Activated CD4-positive, alpha-beta T cell treated with anti-CD3 and anti-CD28 coated beads for 36 hours (primary cell): ENCODE measurements around the gene OSBPL2. TPM values are rescaled to one million over a fixed set of nuclear protein-coding genes. Genes with fewer than 3 reads are reported as not detected.

Source experiments
- ATAC-seq: fragments of 200-7000 bp; cut with Tn5 transposase; one replicate; pipeline ENCODE4 v1.10.0; 2021; ENCODE audit warnings: mild to moderate bottlenecking, moderate library complexity
- CTCF ChIA-PET: fragments of 350-600 bp; sonication (Branson Sonifier 250); formaldehyde crosslinking; loops from one replicate; lab custom pipeline; 2021; ENCODE audit warnings: antibody characterized with exemption; lab: Charles Lee
- POLR2A ChIA-PET: fragments of 350-600 bp; sonication (Branson Sonifier 250); formaldehyde crosslinking; loops from one replicate; lab custom pipeline; 2021; ENCODE audit warnings: antibody characterized with exemption, inconsistent platforms; lab: Charles Lee
- DNase-seq: peaks from one replicate; pipeline ENCODE4 v3.0.0-alpha.2; 2020
- H3K27ac Mint-ChIP-seq: one replicate; pipeline ENCODE4 v1.8.0; 2021; ENCODE audit warnings: mixed read lengths
- H3K27me3 Mint-ChIP-seq: one replicate; pipeline ENCODE4 v1.8.0; 2021; ENCODE audit warnings: mixed read lengths
- H3K36me3 Mint-ChIP-seq: one replicate; pipeline ENCODE4 v1.8.0; 2021; ENCODE audit warnings: low read depth, mixed read lengths
- H3K4me1 Mint-ChIP-seq: one replicate; pipeline ENCODE4 v1.8.0; 2021; ENCODE audit warnings: mixed read lengths
- H3K4me3 Mint-ChIP-seq: one replicate; pipeline ENCODE4 v1.8.0; 2021; ENCODE audit warnings: mild to moderate bottlenecking, moderate library complexity, mixed read lengths
- H3K9me3 Mint-ChIP-seq: one replicate; pipeline ENCODE4 v1.8.0; 2021; ENCODE audit warnings: low read depth, mixed read lengths
- intact Hi-C, 2 experiments: fragments of 100-400 bp; cut with DNase I in 1 of 2; cut with micrococcal nuclease in 1 of 2; formaldehyde crosslinking; loops; one replicate each; pipeline versions ENCODE4 v1.14.2 to v1.15.1; 2022 to 2024; cut with DNase I, micrococcal nuclease
- total RNA-seq, 2 experiments: library from RNA; stranded (reverse); gene quantifications; one replicate each; pipeline ENCODE4 v1.2.3, GENCODE V29; 2021

The OSBPL2 gene
- total RNA-seq, 2 experiments from 2014 or later = 19.2 to 23.0 TPM

- no peak for ATAC-seq
- H3K9me3 Mint-ChIP-seq = no peaks in the 10 kb centered on the region
- H3K27ac Mint-ChIP-seq = no peak overlapping the region
- DNase-seq = no peak
- H3K27me3 Mint-ChIP-seq = no peaks in the 10 kb centered on the region
- peaks cover 45% of the 10 kb centered on the region for H3K36me3 Mint-ChIP-seq
- intact Hi-C loops = no loop called here
- CTCF ChIA-PET = no interaction called here
- no peaks in the 10 kb centered on the region for H3K4me1 Mint-ChIP-seq
- POLR2A ChIA-PET = no interaction called here
- no peak overlapping the region for H3K4me3 Mint-ChIP-seq
Observed at GRCh38 chr20:62198496-62198895, 39.8 kb upstream of the OSBPL2 start.

GRCh38 chr20:62198931-62199330 lies 39.4 kb upstream of the OSBPL2 start:
- Mint-ChIP-seq H3K9me3 (no peaks in the 10 kb centered on the region), H3K36me3 (peaks cover 43% of the 10 kb centered on the region), H3K27me3 (no peaks in the 10 kb centered on the region), H3K4me3 (no peak overlapping the region), H3K27ac (no peak overlapping the region), H3K4me1 (no peaks in the 10 kb centered on the region)
- intact Hi-C loops = no loop called here
- DNase-seq (no peak), ATAC-seq (no peak)
- ChIA-PET CTCF (no interaction called here), POLR2A (no interaction called here)

GRCh38 chr20:62200491-62201172 lies 37.7 kb upstream of the OSBPL2 start:
- Mint-ChIP-seq H3K36me3 (peaks cover 41% of the 10 kb centered on the region), H3K9me3 (no peaks in the 10 kb centered on the region), H3K27ac (no peak overlapping the region), H3K27me3 (no peaks in the 10 kb centered on the region), H3K4me3 (no peak overlapping the region), H3K4me1 (no peaks in the 10 kb centered on the region)
- ATAC-seq = no peak
- ChIA-PET POLR2A (no interaction called here), CTCF (no interaction called here)
- DNase-seq = no peak
- intact Hi-C loops = no loop called here

DNA sequence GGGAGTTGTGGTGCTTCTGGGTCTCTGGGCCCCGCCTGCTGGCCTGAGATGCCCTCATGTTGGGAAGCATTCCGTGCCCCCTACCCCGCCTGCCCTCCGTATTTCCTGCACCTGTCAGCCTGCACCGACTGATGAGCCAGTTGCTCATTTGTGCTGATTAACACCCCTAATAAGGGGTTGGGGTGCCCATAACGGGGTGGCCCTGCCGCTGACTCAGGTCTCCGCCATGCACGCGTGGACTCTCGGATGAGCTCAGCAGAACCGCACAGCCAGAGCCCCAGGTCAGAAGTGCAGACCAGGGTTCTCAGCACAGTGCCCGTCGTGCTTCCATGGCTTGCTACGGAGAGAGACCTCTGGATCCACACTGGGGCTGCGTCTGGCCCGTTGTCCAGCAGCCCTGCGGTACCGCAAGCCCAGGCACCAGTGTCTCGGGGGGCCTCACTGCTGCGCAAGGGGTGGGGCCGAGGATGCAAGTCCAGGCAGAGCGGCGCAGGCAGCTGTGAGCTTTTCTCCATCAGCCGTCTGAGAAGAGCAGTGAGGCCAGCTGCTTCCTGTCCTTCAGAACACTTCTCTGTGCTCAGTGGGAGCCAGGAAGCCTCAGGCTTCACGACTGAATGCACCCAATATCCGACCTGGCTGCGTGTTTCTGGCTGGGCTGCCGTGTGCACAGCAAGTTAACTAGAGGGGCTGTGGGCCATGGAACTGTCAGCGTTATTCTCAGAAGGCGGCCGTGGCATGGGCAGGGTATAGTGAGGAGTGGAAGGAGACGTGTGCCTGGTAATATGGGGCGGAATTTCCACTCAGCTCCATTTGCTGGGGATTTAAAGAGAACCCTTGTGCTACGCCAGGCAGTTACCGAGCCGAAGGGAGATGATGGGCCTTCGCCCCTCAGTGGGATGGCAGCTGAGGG lies 36.9 kb upstream of the OSBPL2 start:
- Mint-ChIP-seq H3K36me3 (peaks cover 39% of the 10 kb centered on the region), H3K4me3 (no peak overlapping the region), H3K9me3 (no peaks in the 10 kb centered on the region), H3K4me1 (no peaks in the 10 kb centered on the region), H3K27ac (no peak overlapping the region), H3K27me3 (no peaks in the 10 kb centered on the region)
- DNase-seq = no peak
- CTCF ChIA-PET = no interaction called here
- intact Hi-C loops = no loop called here
- ATAC-seq = no peak
- POLR2A ChIA-PET = no interaction called here

DNA sequence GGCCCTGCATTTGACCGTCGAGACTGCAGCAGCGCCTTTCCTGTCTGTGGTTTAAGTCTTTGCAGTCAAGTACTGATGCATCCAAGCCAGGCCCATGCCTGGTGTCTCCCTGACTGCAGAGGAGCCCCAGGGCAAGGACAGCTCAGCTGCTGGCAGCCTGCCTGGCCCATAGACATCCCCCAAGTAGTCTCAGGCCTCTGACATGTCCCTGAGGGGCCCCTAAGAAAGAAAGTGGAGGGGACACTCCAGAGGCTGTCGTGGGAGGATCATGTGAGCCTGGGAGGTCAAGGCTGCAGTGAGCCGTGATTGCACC lies 36.3 kb upstream of the OSBPL2 start:
- intact Hi-C loops = no loop called here
- Mint-ChIP-seq H3K4me1 (no peaks in the 10 kb centered on the region), H3K27ac (no peak overlapping the region), H3K9me3 (no peaks in the 10 kb centered on the region), H3K4me3 (no peak overlapping the region), H3K36me3 (peaks cover 39% of the 10 kb centered on the region), H3K27me3 (no peaks in the 10 kb centered on the region)
- CTCF ChIA-PET = no interaction called here
- no peak for ATAC-seq
- no peak for DNase-seq
- POLR2A ChIA-PET = no interaction called here

- POLR2A ChIA-PET = no interaction called here
Observed at GRCh38 chr20:62202676-62203377, 35.5 kb upstream of the OSBPL2 start.

DNA sequence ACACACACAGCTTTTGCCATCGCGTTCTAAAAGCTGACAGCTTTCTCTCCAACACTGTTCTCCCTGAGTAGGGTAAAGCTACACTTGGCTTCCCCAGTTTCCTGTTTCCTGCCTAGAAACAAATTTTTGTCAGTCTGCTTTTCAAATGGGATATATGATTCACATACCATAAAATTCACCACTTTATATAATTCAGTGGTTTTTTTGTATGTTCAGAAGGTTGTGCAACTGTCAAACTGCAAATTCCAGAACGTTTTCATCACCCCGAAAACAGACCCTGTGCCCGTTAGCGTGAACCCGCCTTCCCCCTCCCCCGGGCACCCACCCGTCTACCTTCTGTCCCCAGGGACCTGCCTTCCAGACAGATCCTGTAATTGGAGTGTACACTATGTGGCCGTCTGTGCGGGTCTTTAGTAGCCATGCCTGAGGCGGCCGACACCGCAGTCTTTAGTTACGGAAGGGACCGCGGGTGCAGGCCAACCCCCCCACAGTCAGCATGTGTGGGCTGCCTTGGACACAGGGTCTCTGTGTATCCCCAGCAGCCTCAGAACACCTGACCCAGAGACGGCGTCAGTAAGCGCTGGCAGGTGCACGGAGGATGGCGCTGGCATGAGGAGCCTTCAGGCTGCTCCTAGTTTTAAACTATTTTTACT lies 34.8 kb upstream of the OSBPL2 start:
- H3K36me3 Mint-ChIP-seq = peaks cover 34% of the 10 kb centered on the region
- H3K27ac Mint-ChIP-seq = no peak overlapping the region
- intact Hi-C loops = no loop called here
- ChIA-PET POLR2A (no interaction called here), CTCF (no interaction called here)
- no peak overlapping the region for H3K4me3 Mint-ChIP-seq
- H3K27me3 Mint-ChIP-seq = no peaks in the 10 kb centered on the region
- no peaks in the 10 kb centered on the region for H3K4me1 Mint-ChIP-seq
- no peak for DNase-seq
- ATAC-seq = no peak
- no peaks in the 10 kb centered on the region for H3K9me3 Mint-ChIP-seq

More at GRCh38 chr20:62202676-62203377, 35.5 kb upstream of the OSBPL2 start:
- ATAC-seq = no peak
- Mint-ChIP-seq H3K9me3 (no peaks in the 10 kb centered on the region), H3K27ac (no peak overlapping the region), H3K36me3 (peaks cover 37% of the 10 kb centered on the region), H3K27me3 (no peaks in the 10 kb centered on the region), H3K4me3 (no peak overlapping the region), H3K4me1 (no peaks in the 10 kb centered on the region)
- CTCF ChIA-PET = no interaction called here
- no peak for DNase-seq
- intact Hi-C loops = no loop called here

DNA sequence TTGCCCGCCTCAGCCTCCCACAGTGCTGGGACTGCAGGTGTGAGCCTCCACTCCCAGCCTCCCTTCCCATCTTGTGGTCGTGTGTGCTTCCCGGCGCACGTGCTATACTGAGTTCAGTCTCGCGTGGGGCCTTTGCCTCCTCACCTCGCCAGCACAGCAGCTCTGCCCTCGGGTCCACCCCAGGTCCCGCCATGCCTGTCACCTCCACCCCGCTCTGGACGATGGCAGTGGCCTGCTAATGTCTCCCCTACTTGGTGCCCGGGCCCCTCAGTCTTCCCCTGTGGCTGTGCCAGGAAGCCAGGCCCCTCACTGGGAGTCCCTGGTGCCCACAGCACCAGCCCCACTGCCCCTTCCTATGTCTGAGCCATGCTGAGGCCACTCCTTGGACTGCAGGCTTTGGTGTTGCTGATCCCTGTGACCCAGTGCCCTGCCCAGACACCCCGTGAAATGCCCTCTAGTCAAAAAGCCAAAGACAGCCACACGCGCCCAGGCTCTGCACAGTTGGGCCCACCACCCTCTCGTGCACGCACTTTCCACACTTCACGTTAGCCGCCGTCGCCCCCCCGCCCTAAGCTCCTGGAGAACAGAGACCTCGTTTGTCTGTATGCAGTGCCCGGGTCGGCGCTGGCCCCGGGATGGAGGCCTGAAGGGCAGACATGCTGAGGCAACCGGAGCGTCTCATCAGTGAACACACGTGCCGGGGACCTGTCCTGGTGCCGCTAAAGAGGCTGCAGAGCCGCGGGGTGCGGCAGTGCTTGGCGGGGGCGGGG lies 32.5 kb upstream of the OSBPL2 start:
- intact Hi-C loops = no loop called here
- H3K4me1 Mint-ChIP-seq = no peaks in the 10 kb centered on the region
- ChIA-PET POLR2A (no interaction called here), CTCF (no interaction called here)
- H3K36me3 Mint-ChIP-seq = peaks cover 16% of the 10 kb centered on the region
- H3K4me3 Mint-ChIP-seq = no peak overlapping the region
- no peaks in the 10 kb centered on the region for H3K27me3 Mint-ChIP-seq
- no peaks in the 10 kb centered on the region for H3K9me3 Mint-ChIP-seq
- DNase-seq = no peak
- no peak for ATAC-seq
- no peak overlapping the region for H3K27ac Mint-ChIP-seq

DNA sequence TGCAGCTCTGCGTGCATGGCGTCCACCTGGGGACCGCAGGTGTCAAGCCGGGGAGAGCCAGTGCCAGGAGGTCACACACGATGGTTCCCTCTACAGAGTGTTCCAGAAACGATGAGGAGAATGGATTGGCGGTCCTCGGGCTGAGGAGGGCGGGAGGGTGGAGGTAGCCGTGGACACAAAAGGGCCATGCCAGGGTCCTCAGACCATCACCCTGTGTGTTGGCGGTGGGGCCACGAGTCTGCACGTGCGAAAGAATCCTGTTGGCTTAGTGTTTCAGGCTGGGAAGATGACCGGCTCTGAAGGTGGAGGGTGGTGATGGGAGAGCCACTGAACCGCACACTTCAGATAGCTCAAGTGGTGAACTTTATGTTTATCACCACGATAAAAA lies 31.9 kb upstream of the OSBPL2 start:
- no peaks in the 10 kb centered on the region for H3K27me3 Mint-ChIP-seq
- no peaks in the 10 kb centered on the region for H3K4me1 Mint-ChIP-seq
- ChIA-PET POLR2A (no interaction called here), CTCF (no interaction called here)
- ATAC-seq (no peak), DNase-seq (no peak)
- peaks cover 12% of the 10 kb centered on the region for H3K36me3 Mint-ChIP-seq
- no peaks in the 10 kb centered on the region for H3K9me3 Mint-ChIP-seq
- no peak overlapping the region for H3K27ac Mint-ChIP-seq
- intact Hi-C loops = no loop called here
- H3K4me3 Mint-ChIP-seq = no peak overlapping the region

DNA sequence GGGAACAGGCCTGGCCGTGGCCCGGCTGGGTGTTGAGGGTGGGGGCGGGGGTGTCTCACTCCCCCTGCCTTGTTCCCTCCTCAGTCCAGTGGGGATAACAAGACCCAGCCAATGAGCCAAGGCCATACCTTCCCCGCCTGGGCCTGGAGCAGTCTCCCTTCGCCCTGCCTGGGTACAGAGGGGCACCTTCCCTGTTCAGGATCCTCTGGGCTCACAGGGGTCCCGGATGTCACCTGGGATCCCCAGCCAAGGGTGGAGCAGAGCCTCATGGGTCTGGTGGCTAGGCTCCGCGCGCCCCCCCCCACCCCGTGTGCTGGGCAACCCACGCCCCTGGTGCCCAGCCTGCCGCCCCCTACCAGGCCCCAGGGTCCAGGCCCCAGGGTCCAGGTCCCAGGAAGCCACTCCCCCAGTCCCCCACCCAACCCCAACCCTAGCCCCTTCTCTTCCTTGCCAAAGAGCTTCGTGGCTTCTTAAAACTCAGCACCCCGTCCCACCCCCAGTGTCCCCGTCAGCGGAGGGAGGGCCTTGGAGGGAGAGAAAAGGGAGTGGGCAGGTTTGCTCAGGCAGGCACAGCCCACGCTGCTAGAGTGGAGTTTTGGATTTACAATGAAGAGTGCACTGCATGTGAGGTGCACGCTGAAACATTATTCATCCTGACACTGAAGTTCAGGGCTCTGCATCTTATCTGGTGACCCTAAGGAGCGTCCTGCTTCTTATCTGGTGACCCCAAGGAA lies 30.1 kb upstream of the OSBPL2 start:
- ATAC-seq (no peak), DNase-seq (no peak)
- POLR2A ChIA-PET = no interaction called here
- Mint-ChIP-seq H3K4me3 (no peak overlapping the region), H3K36me3 (peaks cover 1% of the 10 kb centered on the region), H3K27ac (no peak overlapping the region), H3K9me3 (no peaks in the 10 kb centered on the region), H3K27me3 (no peaks in the 10 kb centered on the region), H3K4me1 (no peaks in the 10 kb centered on the region)
- intact Hi-C loops = no loop called here
- CTCF ChIA-PET = no interaction called here
